Fibroblast of lung (primary cell): ENCODE results near the gene SAFB.

Source experiments
- CTCF ChIP-seq, 2 donors: IDR thresholded peaks in 1 of 2; conservative IDR thresholded peaks in 1 of 2; 1 replicate in 1 of 2; 2 replicates in 1 of 2; pipeline ENCODE4 v1.5.1; 2011 to 2012; ENCODE audit warnings: low read length in 2 of 2, control low read depth in 1 of 2, inconsistent platforms in 1 of 2, low read depth in 1 of 2, mild to moderate bottlenecking in 1 of 2
- EZH2 ChIP-seq: IDR thresholded peaks from 2 replicates; pipeline ENCODE4 v1.5.1; 2012; ENCODE audit warnings: low read length, control low read depth, mild to moderate bottlenecking; ENCODE audit errors: missing control alignments

DNA sequence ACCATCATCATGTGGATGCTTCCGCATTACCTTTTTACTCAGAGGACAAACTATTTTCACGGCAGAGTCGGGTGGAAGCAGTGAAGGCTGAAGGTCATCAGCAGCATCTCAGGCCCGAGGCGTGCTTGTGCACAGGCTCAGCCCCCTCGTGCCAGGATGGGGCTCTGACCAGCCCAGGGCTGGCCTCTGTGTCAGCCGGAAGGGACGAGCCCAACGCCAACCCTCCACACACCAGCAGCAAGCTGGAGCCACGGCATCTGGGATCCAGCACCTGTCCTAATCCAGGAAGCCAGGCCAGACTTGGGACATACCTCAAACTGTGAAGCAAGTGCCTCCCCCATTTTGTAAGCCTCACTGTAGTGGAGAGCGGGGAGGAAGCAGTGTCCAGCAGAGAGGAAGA, 46.3 kb downstream of the SAFB start:
- TF ChIP-seq EZH2, result no peak
- TF ChIP-seq CTCF (conservative IDR thresholded peaks at IDR 0.05 in 1 of 2, IDR thresholded peaks at IDR 0.05 in 1 of 2; ENCODE audit: low read depth in 1 of 2, low read length in 2 of 2), result no peak
